GM18873 (cell line): ENCODE results near the gene IGSF11.

Source experiments
- ATAC-seq: cut with Tn5 transposase; IDR thresholded peaks from one replicate; pipeline ENCODE4 v1.9.1; 2021; ENCODE audit warnings: mild to moderate bottlenecking, moderate library complexity, moderate number of reproducible peaks; ENCODE audit not compliant: unreplicated experiment, low FRiP score

IGSF11 gene

DNA sequence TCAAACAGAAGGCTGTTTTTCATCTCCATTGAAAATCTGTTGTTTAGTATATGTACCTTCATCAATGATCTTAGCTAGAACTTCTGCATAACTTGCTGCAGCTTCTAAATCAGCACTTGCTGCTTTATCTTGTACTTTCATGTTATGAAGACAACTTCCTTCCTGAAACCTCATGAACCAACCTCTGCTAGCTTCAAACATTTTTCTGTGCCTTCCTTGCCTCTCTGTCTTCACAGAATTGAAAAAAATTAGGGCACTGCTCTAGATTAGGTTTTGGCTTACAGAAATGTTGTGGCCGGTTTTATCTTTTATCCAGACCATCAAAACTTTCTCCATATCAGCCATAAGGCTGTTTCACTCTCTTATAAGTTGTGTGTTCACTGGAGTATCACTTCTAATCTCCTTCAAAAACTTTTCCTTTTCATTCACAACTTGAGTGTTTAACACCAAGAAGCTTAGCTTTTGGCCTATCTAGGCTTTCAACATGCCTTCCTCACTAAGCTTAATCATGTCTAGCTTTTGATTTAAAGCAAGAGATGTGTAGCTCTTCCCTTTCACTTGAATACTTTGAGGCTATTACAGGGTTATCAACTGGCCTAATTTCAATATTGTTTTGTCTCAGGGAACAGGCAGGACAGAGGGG, 78.6 kb downstream of the IGSF11 start:
- ATAC-seq, result no peak

DNA sequence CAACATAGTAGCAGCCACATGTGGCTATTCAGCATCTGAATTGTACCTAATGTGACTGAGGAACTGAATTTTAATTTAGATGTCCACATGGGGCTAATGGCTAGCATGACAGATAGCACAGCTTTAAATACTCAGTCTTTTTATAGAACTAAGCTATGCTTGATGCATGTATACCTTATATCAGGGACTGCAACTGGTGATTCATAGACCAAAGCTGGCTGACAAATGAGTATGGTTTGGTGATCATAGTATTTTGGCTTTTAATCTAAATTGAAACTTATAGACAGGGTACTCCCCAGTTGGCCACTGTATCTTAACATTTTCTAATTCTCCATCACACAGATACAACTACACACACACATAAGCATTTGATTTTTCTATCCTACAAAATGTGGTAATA, 83.6 kb downstream of the IGSF11 start:
- no peak for ATAC-seq

DNA sequence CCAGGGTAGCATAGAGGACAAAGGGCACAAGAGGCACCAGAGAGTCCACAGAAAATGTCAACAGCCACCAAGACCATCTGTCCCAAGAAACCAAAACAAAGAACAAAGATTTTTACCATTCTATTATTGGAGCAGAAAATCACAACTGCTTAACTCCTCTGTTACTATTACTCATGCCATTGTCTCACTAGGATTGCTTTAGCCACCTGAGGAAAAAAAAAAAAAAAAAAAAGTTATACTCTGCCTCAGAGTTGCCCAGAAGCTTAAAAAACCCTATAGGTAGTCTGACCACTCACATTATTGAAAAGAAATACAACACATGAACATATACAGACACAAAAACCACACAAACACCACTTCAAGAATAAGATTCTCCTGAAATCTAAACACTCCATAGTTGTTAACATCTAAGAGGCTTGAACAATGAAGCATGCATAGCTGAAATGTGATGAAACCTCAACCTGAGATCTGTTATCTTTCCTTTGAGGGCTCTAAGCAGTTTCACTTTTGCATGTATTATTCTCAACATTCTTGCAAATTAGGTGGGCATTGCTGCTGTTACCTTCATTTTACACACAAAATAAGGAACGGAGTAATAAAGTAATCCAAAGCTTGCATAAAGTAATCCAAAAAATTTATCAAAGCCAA, 85.4 kb downstream of the IGSF11 start:
- ATAC-seq, result no peak

- ATAC-seq, result no peak
Observed at GRCh38 chr3:118948146-118948545, 86.5 kb downstream of the IGSF11 start.

- no peak for ATAC-seq
Observed at GRCh38 chr3:118946449-118946848, 88.2 kb downstream of the IGSF11 start.

GRCh38 chr3:118945834-118946233, 88.8 kb downstream of the IGSF11 start:
- ATAC-seq, result no peak

DNA sequence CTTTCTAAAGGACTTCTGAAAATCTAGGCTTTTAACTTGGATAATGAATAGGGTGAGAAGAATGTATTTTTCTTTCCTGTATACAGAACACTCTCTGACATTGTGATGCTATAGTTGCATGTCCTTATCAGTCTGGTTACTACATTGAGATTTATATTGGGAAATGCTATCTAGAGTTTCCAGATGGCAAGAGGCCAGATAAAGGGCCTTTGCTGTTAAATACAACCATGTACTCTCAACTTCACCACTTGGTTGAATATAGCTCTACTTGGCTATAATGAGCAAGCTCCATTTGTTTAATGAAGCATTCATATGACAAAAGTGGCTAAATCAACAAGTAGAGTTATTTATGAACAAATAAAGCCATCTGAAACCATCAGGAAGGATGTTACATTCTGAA, 91.0 kb downstream of the IGSF11 start:
- no peak for ATAC-seq

GRCh38 chr3:118942671-118943070, 92.0 kb downstream of the IGSF11 start:
- no peak for ATAC-seq

DNA sequence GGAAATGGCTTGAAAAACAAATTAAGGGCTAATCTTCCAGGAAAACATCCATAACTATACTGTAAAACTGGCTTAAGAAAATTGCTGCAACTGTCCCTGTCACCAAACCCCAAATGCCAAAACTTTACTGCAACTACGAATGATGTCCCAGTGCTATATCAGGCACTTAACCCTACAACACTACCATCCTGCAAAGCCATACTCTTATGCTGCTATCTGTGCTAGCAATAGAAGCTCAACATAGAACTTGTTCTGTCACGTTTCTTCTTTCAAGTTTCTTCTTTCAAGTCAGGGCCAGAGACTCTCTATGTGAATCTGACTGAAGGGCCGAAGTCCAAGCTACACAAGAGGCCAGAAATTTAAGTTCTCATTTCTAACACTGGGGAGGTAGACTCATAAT, 92.5 kb downstream of the IGSF11 start:
- ATAC-seq, result no peak

DNA sequence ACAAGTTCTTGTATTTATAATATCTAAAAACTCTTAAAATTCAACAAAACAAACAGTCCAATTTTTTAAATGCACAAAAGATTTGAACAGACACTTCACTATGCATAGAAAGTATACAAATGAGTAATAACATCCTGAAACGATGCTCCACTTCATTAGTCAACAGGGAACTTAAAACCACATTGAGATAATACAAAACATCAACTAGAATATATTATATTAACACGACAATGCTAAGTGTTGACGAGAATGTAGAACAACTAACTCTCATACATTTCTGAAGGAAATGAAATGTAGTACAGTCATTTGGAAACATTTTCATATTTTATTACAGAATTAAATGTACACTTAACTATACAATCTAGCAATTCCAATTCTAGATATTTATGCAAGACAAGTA, 93.4 kb downstream of the IGSF11 start:
- no peak for ATAC-seq

GRCh38 chr3:118938183-118938961, 96.3 kb downstream of the IGSF11 start:
- no peak for ATAC-seq

DNA sequence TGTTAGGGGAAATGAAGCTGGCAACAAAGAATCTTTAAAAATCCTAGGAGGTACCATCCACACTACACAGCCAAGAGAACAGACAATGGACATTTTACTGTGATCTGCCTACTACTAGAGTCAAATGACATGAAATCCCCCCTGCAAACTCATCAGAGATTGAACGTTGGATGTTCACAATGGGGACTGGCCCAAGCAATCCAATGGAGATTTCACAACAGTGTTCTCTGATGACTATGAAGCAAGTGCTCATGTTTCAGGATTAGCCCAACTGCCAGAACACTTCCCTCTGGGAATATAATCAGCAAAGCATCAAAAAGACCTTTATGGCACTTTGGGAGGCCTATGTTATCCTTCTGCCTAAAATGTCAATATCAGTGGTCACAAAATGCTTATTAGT, 97.8 kb downstream of the IGSF11 start:
- ATAC-seq, result no peak

GRCh38 chr3:118932822-118933558, 101.7 kb downstream of the IGSF11 start:
- no peak for ATAC-seq

- ATAC-seq, result no peak
Observed at GRCh38 chr3:118931996-118932395, 102.7 kb downstream of the IGSF11 start.

GRCh38 chr3:118927449-118927848, 107.2 kb downstream of the IGSF11 start:
- ATAC-seq, result no peak

DNA sequence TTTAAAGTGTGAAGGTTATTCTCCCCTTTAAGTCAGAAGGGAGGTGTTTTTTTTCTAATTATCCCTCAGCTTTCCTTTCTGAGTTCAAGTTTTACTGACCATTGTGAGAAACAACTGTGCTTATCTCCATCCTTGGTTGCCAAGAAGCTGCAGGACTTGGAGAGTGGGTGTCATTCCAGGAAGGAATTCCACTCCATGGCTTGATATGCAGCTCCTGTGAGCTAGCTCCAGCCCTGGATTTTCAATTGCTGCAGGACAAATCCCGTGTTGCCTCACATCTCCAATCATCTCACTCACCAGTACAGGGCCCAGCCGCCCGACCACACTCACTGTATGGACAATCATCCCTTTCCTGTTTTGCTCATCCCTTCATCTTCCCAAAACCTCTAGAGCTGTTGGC, 122.5 kb downstream of the IGSF11 start:
- ATAC-seq, result no peak

GRCh38 chr3:118910332-118910731, 124.3 kb downstream of the IGSF11 start:
- no peak for ATAC-seq

DNA sequence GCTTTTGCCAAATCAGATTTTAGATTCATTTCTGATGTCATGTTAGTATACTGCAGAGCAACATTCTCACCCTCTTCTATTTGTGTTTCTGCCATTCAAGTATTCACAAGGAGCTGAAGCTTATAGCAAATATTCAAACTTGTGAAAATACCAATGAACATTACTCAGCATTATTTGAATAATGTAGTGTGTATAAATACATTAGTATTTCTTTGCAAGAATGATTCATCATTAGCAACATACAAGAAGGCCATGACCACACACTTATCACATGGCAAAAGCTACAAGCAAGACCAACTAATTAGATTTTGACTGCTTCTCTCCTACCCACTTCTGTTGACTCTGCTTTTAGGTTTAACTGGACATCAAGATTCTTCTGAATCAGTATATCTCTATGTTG, 124.9 kb downstream of the IGSF11 start:
- no peak for ATAC-seq

GRCh38 chr3:118907909-118908308, 126.7 kb downstream of the IGSF11 start:
- no peak for ATAC-seq

DNA sequence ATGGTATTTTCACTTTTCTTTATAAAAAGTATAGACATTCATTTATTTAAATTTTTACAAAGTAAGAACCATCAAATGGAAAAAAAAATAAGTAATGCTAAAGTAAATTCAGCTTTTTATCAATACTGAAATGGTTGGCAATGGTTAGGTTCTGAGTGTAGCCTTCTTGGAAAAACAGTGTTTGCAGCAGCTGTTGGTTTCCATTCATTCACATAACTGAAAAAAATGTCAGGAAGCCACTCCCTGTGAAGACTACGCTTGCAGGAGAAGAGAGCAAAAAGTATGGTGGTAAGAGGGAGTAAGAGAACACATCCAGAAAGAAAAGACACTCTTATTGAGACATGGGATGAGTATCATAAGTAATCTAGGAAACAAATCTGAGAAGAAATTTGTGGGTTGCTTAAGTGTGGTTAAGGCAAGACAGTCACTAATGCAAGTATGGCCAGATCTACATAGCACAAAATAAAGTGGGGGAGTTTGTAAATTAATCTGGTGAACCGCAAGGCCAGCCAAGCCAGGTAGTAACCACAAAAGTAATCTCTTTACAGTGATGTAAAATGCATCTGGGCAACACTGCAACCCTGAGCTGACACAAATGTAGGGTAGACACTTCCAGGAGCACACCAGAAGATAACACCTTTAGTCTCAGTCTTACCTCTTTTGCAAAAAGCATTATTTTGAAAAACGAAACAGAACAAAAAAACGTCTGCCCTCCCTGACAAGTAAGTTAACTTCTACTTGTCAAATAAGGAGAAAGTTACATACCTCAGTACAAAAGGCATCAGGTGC, 133.7 kb downstream of the IGSF11 start:
- no peak for ATAC-seq
